ENCODE results near the gene TOGARAM1. TPM values are rescaled to one million over a fixed set of nuclear protein-coding genes. Genes with fewer than 3 reads are reported as not detected.

TOGARAM1 gene
- total RNA-seq, result 10 to 100 TPM; 12.0 to 21.2 (median 20.0) TPM

GRCh38 chr14:44961554-44962333 is at the start of gene TOGARAM1, which contains the start of gene KLHL28:
TSS of gene TOGARAM1 (plus strand) at chr14:44962190. CDS start at chr14:44962422, 232 bp downstream.
TSS of gene KLHL28 (minus strand) at chr14:44961947. CDS start at chr14:44945928, 16,019 bp downstream.
- peak; percentile 99 for ATAC-seq
- H3K9me3 ChIP-seq, result no peaks in the 10 kb centered on the region
- H3K4me1 ChIP-seq, result peaks cover 6 to 72% (median 9%) of the 10 kb centered on the region in 3 donors
- H3K27me3 ChIP-seq, result no peaks in the 10 kb centered on the region
- TF ChIP-seq POLR2A (IDR thresholded peaks at IDR 0.05), result peak; percentile 45 to 72
- no peak for TF ChIP-seq EP300 (IDR thresholded peaks at IDR 0.05)
- peak; percentile 89 for TF ChIP-seq POLR2AphosphoS5 (IDR thresholded peaks at IDR 0.05)
- H3K36me3 ChIP-seq, result no peaks in the 10 kb centered on the region
- peak within 1 kb of the TSS; percentile 80 to 95 for H3K4me3 ChIP-seq
- WGBS, 2 donors (ENCODE audit: low coverage in 1 of 2), result 0% methylated on average over 13 to 17 of the region's 37 CpGs
- peak within 1 kb of the TSS; percentile 71 to 94 (median 90) for H3K27ac ChIP-seq

GRCh38 chr14:44914849-44915248 is 47.1 kb upstream of the TOGARAM1 start:
- Histone ChIP-seq H3K27ac (no peak overlapping the region), H3K36me3 (no peaks in the 10 kb centered on the region), H3K4me1 (peaks cover 0 to 25% (median 0%) of the 10 kb centered on the region in 3 donors), H3K27me3 (no peaks in the 10 kb centered on the region), H3K4me3 (no peak overlapping the region), H3K9me3 (no peaks in the 10 kb centered on the region)
- TF ChIP-seq POLR2A (IDR thresholded peaks at IDR 0.05) (no peak), POLR2AphosphoS5 (IDR thresholded peaks at IDR 0.05) (no peak), CTCF (IDR thresholded peaks at IDR 0.05) (no peak), EP300 (IDR thresholded peaks at IDR 0.05) (no peak)
- no peak for ATAC-seq
- WGBS, 2 donors (ENCODE audit: low coverage in 1 of 2), result 45 to 55% methylated on average over 4 of the region's 4 CpGs

GRCh38 chr14:44928793-44929192 is 33.2 kb upstream of the TOGARAM1 start:
- no peak for ATAC-seq
- H3K27ac ChIP-seq, result no peak overlapping the region
- WGBS, 2 donors (ENCODE audit: low coverage in 1 of 2), result 84 to 89% methylated on average over 3 to 7 of the region's 7 CpGs

GRCh38 chr14:44935155-44935554 is 26.8 kb upstream of the TOGARAM1 start:
- 88 to 96% methylated on average over 2 of the region's 2 CpGs for WGBS, 2 donors (ENCODE audit: low coverage in 1 of 2)
- Histone ChIP-seq H3K27ac (no peak overlapping the region), H3K9me3 (no peaks in the 10 kb centered on the region), H3K4me1 (no peaks in the 10 kb centered on the region), H3K4me3 (no peak overlapping the region), H3K36me3 (peaks cover 0 to 37% of the 10 kb centered on the region in 2 donors), H3K27me3 (no peaks in the 10 kb centered on the region)
- TF ChIP-seq POLR2A (IDR thresholded peaks at IDR 0.05) (no peak), EP300 (IDR thresholded peaks at IDR 0.05) (no peak), CTCF (IDR thresholded peaks at IDR 0.05) (no peak), POLR2AphosphoS5 (IDR thresholded peaks at IDR 0.05) (no peak)
- ATAC-seq, result no peak

More at GRCh38 chr14:44928793-44929192, 33.2 kb upstream of the TOGARAM1 start:
- H3K4me3 ChIP-seq, result no peak overlapping the region
- H3K9me3 ChIP-seq, result no peaks in the 10 kb centered on the region
- H3K36me3 ChIP-seq, result peaks cover 0 to 24% of the 10 kb centered on the region in 2 donors
- H3K27me3 ChIP-seq, result no peaks in the 10 kb centered on the region
- no peaks in the 10 kb centered on the region for H3K4me1 ChIP-seq
- TF ChIP-seq POLR2A (IDR thresholded peaks at IDR 0.05) (no peak), POLR2AphosphoS5 (IDR thresholded peaks at IDR 0.05) (no peak), EP300 (IDR thresholded peaks at IDR 0.05) (no peak), CTCF (IDR thresholded peaks at IDR 0.05) (no peak)

- no peak for ATAC-seq
- H3K9me3 ChIP-seq, result no peaks in the 10 kb centered on the region
- no peaks in the 10 kb centered on the region for H3K4me1 ChIP-seq
- no peak overlapping the region for H3K4me3 ChIP-seq
- no peak overlapping the region for H3K27ac ChIP-seq
- 100% methylated on average over 2 of the region's 2 CpGs for WGBS, 2 donors (ENCODE audit: low coverage in 1 of 2)
- TF ChIP-seq CTCF (IDR thresholded peaks at IDR 0.05), result no peak
- no peak for TF ChIP-seq EP300 (IDR thresholded peaks at IDR 0.05)
- no peak for TF ChIP-seq POLR2AphosphoS5 (IDR thresholded peaks at IDR 0.05)
- no peak for TF ChIP-seq POLR2A (IDR thresholded peaks at IDR 0.05)
- H3K36me3 ChIP-seq, result peaks cover 0 to 40% of the 10 kb centered on the region in 2 donors
- H3K27me3 ChIP-seq, result no peaks in the 10 kb centered on the region
These were observed 24.4 kb upstream of the TOGARAM1 start for GRCh38 chr14:44937547-44937946.
